K562 (cell line): ENCODE measurements around the gene FANCC. TPM values are rescaled to one million over a fixed set of nuclear protein-coding genes. Genes with fewer than 3 reads are reported as not detected.
A peak's percentile ranks its signal among the peaks of the same experiment; 100 is the strongest.

ENCODE experiments used
- CTCF ChIP-seq, 3 experiments: IDR thresholded peaks in 2 of 3; conservative IDR thresholded peaks in 1 of 3; 2 replicates each; pipeline ENCODE4 v1.5.1; 2011 to 2012; ENCODE audit warnings: low read length in 3 of 3, mild to moderate bottlenecking in 3 of 3, control low read depth in 2 of 3, improper control_type of control experiment in 1 of 3, inconsistent platforms in 1 of 3, low read depth in 1 of 3, mixed read lengths in 1 of 3, moderate library complexity in 1 of 3; ENCODE audit not compliant: insufficient read depth in 2 of 3
- ETV6 ChIP-seq, 3 experiments: fragments of 150-350 bp in 1 of 3; sonication (generic) in 1 of 3; formaldehyde crosslinking in 1 of 3; IDR thresholded peaks; 2 replicates each; pipeline versions ENCODE4 v1.6.1 to v1.8.0; 2014 to 2022; ENCODE audit warnings: borderline replicate concordance in 2 of 3, low read depth in 2 of 3, antibody characterized with exemption in 1 of 3, low read length in 1 of 3, mild to moderate bottlenecking in 1 of 3, missing genetic modification reagents in 1 of 3
- HOMEZ ChIP-seq: fragments of 250-450 bp; sonication (Bioruptor Pico); IDR thresholded peaks from 2 replicates; pipeline ENCODE4 v1.4.0; 2020; ENCODE audit warnings: mild to moderate bottlenecking, moderate library complexity
- MNT ChIP-seq, 2 experiments: fragments of 450-650 bp; conservative IDR thresholded peaks; 2 replicates each; pipeline ENCODE4 v1.6.1; 2017; ENCODE audit warnings: mild to moderate bottlenecking in 2 of 2, moderate library complexity in 2 of 2
- polyA plus RNA-seq, 8 experiments: library from polyadenylated mRNA; depleted of rRNA in 4 of 8; stranded (reverse) in 5 of 8; unstranded in 3 of 8; fragments of >200 nt; fragmentation: Nextera tagmentation in 2 of 8; fragmentation: Illumina TruSeq in 1 of 8; extraction: Ambion mirVana in 2 of 8; extraction: Trizol in 1 of 8; gene quantifications; 2 replicates each; pipeline versions ENCODE4 v1.2.1 to v1.2.3, GENCODE V29; 2011 to 2014; ENCODE audit warnings: inconsistent platforms in 1 of 8, missing spikeins in 1 of 8
- total RNA-seq, 7 experiments: library from RNA; depleted of rRNA in 6 of 7; stranded (reverse); fragments of >200 nt in 6 of 7; fragmentation: Illumina TruSeq in 2 of 7; extraction: Trizol in 2 of 7; gene quantifications; 2 replicates each; pipeline versions ENCODE4 v1.2.1 to v1.2.3, GENCODE V29; 2011 to 2021; ENCODE audit warnings: low replicate concordance in 1 of 7

Gene FANCC
- total and polyA plus RNA-seq, 9 of the 15 experiments (the other 6 are each of a cell fraction or from before 2014, with no cell fraction given): 4.6 to 18.4 (median 14.2) TPM

GRCh38 chr9:95127249-95128176, 190.0 kb downstream of the FANCC start (continued):
- TF ChIP-seq ETV6 (IDR thresholded peaks at IDR 0.05; ENCODE audit: borderline replicate concordance in 1 of 2, low read depth in 2 of 2, low read length in 1 of 2): no peak
- TF ChIP-seq ETV6 (CRISPR knock-in tag; IDR thresholded peaks at IDR 0.05; ENCODE audit: borderline replicate concordance): no peak
- TF ChIP-seq MNT (conservative IDR thresholded peaks at IDR 0.05): 0 out of 4 replicates have a peak, but pooled peaks of 1 of the 2 experiments have one; percentile 27
- TF ChIP-seq CTCF (IDR thresholded peaks at IDR 0.05 in 2 of 3, conservative IDR thresholded peaks at IDR 0.05 in 1 of 3; ENCODE audit: insufficient read depth in 2 of 3, low read depth in 1 of 3, low read length in 3 of 3): peak; percentile 96 to 99 (median 99)
- TF ChIP-seq HOMEZ (CRISPR knock-in tag): no peak
